Stimulated activated CD4-positive, alpha-beta T cell treated with anti-CD3 and anti-CD28 coated beads, TNF-alpha, amount 100 ng/mL, for 4 hours (primary cell): ENCODE results near the gene DMAC2L.
"Not testable (repeated sequence)": the region's sequence is repeated elsewhere in the genome, so short reads cannot be mapped to it uniquely, and the experiment has no call there.

Experiments
- DNase-seq, 3 experiments: peaks; one replicate each; pipeline ENCODE4 v3.0.0-alpha.2; 2020; ENCODE audit warnings: low read depth in 3 of 3

DMAC2L gene

DNA sequence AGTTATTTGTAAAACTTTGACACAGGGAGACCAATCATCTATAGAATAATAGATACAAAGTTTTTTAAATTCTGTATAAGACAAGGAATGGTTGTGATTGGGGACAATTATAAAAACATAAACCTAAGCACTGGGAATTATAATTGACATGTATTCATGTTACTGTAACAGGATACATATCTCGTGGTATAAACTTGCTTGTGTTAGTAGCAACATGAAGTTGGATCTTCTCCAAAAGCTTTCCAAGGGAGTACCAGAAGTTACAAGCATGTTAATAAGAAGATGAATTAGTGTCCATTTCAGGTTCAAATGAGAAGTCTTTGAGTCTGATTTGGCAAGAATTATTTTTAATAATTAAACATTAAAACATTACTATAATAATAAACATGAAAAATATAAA is 42.4 kb downstream of the DMAC2L start:
- no peak for DNase-seq

DNA sequence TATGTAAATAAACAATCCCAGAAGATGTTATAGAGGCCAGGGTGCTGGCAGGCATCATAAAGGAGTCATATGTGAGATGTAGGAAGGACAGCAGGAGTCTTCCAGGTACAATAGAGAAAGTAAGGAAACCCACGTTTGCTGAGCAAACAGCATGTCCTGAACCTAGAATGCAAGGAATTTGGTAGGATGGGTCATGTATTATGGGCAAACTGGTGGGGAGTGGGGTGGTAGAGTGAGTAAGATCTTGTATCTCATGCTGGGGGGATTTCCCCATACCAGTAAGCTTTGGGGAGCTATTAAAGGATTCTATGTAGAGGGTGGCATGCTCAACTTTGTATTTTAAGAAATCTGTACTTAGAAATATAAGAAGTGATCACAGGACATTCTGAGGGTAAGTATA is 43.6 kb downstream of the DMAC2L start:
- DNase-seq: no peak

DNA sequence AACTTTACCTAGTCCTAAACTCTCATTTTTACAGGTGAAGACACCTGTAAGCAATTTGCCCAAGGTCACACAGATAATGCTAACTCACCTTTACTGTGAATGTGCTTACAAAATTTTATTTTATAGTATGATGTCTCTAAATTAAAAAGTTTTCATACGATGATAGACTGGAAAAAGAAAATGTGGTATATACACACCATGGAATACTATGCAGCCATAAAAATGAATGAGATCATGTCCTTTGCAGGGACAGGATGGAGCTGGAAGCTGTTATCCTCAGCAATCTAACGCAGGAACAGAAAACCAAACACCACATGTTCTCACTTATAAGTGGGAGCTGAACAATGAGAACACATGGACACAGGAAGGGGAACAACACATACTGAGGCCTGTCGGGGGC is 44.2 kb downstream of the DMAC2L start:
- DNase-seq: not testable (repeated sequence)

- DNase-seq: no peak
Measured at GRCh38 chr14:50357124-50357523, 45.0 kb downstream of the DMAC2L start.

DNA sequence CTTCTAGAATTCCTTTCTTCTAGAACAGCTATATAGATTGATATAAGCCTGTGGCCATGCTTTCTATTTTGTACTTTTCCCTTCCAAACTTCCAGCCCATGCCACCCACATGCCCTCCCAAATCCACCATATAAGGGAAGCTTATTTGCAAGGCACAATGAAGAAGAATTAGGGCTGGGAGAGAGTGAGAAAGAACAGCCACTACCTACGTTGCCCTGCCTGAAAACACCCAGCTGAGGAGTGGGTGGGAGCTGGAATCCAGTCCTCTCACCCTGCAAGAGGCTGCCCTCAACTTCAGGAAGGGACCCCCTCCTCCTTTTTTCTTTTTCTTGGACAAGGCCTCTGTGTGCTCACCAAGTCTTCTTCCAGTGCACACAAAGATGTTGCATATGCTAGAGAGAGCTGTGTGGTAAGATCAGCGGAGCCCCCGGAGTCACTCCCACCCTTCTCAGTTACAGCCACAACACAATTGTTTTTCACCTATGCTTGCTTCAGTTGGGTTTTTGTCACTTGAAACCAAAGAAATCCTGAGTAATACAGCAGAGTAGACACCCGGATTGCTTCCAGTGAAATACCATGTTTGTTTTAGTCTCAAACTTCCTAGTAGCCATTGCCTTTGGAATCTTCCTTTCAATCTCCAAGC is 45.8 kb downstream of the DMAC2L start:
- no peak for DNase-seq

DNA sequence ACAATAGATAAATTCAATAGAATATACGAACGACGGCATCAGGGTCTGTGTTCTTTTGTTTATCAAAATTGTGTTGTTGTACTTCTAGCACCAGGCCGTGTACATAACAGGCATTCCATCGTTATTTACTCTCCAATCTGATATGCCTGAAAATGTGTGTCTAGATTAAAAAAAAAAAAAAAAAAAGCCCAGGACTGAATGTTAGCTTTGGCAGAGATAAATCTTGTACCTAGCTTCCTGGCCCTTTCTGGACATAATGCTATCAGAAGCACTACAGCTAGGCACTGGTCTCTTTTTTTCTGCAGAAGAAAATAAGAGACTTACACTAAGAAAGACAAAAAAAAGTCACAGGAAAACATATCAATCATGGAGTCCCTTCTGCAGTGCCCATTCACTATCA is 47.5 kb downstream of the DMAC2L start:
- DNase-seq: no peak

- no peak for DNase-seq
Measured at GRCh38 chr14:50360093-50360492, 48.0 kb downstream of the DMAC2L start.

DNA sequence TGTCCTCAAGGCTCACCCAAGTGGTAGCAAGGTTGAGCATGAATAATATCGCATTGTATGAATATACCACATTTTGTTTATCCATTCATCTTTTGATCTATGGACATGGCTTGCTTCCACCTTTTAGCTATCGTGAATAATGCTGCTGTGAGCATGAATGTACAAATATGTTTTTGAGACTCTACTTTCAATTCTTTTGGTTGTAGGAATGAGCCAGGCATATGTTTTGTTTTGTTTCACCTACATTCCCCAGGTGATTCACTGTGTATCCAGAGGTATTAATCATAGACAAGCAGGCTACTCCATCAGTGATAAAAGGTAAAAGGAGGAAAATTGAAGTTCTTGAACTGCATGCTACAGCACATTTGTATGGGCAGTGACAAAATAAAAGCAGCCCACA is 48.7 kb downstream of the DMAC2L start:
- DNase-seq: no peak

DNA sequence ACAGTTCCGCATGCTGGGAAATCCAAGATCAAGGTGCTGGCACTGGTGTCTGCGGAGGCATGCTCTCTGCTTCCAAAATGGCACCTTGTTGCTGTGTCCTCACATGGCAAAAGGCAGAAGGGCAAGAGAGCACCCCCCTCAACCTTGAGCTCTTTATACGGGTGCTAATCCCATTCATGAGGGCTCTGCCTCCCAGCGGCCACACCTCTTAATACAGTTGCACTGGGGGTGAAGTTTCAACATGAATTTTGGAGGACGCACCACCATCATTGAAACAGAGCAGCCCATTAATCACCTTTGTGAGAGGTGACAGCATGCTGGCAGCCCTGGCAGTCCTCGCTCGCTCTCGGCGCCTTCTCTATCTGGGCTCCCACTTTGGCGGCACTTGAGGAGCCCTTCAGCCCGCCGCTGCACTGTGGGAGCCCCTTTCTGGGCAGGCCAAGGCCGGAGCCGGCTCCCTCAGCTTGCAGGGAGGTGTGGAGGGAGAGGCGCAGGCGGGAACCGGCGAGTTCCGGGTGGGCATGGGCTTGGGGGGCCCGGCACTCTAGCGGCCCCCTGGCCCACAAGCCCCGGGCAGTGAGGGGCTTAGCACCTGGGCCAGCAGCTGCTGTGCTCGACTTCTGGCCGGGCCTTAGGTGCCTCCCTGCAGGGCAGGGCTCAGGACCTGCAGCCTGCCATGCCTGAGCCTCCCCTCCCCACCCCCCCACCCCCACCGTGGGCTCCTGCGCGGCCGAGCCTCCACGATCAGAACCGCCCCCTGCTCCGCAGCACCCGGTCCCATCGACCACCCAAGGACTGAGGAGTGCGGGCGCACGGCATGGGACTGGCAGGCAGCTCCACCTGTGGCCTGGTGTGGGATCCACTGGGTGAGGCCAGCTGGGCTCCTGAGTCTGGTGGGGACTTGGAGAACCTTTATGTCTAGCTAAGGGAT is 49.6 kb downstream of the DMAC2L start:
- DNase-seq: not testable (repeated sequence)

DNA sequence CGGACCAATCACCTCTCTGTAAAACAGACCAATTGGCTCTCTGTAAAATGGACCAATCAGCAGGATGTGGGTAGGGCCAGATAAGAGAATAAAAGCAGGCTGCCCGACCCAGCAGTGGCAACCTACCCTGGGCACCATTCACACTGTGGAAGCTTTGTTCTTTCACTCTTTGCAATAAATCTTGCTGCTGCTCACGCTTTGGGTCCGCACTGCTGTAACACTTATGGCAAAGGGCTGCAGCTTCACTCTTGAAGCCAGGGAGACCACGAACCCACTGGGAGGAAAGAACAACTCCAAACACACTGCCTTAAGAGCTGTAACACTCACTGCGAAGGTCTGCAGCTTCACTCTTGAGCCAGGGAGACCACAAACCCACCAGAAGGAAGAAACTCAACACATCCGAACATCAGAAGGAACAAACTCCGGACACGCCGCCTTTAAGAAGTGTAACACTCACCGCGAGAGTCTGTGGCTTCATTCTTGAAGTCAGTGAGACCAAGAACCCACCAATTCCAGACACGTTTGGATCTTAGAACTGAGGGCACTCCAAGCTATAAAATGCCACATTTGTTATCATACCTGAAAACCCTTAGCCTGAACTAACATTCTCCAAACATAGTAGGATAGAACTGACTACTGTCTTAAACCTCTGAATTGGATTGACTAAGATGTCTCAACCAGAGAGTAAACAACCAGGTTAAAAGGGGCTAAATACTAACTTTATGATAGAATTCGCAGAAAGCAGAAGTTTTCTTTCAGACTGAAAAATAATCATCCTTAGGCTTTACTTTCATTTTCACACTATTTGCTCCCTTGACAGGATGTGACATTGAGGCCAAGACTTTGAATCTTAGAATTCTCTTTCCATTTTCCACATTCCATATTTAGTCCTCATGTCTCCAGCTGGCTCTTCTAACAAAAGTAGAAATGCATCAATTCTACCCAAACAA is 50.9 kb downstream of the DMAC2L start:
- DNase-seq: no peak

GRCh38 chr14:50363714-50364111 is 51.6 kb downstream of the DMAC2L start:
- DNase-seq: peak in 1 of 3 experiments; percentile 18

DNA sequence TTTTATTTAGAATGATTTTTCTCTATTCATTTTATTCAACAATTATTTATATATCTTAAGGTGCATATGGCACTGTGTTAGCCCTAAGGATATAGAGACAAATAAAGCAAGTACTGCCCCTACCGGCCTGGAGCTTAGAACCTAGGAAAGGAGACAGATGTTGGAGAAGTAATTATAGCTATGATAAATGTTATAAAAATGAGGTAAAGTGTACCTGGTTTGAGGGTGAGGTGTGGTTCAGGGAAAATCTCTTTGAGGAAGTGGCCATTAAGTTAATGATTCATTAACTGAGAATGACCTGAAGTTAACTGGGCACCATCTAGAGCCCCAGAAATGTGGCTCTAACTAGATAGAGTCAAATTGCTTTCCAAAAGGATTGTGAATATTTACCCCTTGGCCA is 52.7 kb downstream of the DMAC2L start:
- no peak for DNase-seq

- DNase-seq: not testable (repeated sequence)
Measured at GRCh38 chr14:50365572-50365971, 53.4 kb downstream of the DMAC2L start.

DNA sequence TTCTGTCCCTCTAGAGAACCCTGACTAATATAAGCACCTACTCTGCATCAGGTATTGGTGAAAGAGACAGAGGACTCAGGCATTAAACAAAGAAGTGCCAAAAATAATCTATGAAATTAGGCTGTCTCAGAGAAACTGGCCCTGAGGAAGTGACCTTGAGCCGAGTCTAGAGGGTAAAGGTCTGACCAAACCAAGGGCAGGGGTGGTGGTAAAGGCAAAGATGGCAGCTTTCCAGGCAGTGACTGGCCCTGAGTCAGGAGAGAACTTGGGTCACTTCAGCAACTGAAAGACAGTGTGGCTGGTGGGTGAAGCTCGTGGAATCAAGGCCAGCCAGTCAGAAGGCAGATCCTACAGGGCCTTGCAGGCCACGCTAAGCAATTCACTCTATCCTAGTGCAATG is 54.0 kb downstream of the DMAC2L start:
- DNase-seq: no peak

GRCh38 chr14:50366589-50366988 is 54.5 kb downstream of the DMAC2L start:
- no peak for DNase-seq

GRCh38 chr14:50371546-50371945 is 59.4 kb downstream of the DMAC2L start:
- DNase-seq: no peak

GRCh38 chr14:50373959-50374358 is 61.8 kb downstream of the DMAC2L start:
- DNase-seq: no peak

DNA sequence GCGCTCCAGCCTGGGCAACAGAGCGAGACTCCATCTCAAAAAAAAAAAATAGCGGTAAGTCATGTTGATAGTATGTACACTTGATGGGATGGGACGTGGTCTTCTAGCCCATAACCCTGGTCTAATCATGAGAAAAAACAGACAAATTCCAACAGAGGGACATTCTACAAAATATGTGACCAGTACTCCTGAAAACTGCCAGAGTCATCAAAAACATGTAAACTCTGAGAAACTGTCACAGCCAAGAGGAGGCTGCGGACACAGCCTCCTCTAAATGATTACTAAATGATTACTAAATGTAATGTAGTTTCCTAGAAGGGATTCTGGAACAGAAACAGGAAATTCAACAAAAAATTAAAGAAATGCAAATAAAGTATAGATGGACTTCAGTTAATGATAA is 63.6 kb downstream of the DMAC2L start:
- DNase-seq: no peak
